Muscle of arm (tissue), 12 donors: ENCODE measurements around the gene INPP5J. TPM values are rescaled to one million over a fixed set of nuclear protein-coding genes. Genes with fewer than 3 reads are reported as not detected.

Experiments used
- DNase-seq: peaks from one replicate; pipeline ENCODE4 v3.0.0-alpha.2; 2013
- polyA plus RNA-seq, 12 donors: library from polyadenylated mRNA; unstranded; fragments of 120-200 nt; gene quantifications; one replicate each; pipeline ENCODE4 v1.2.1, GENCODE V29; 2013; ENCODE audit not compliant: insufficient read length in 12 of 12

INPP5J gene
- polyA plus RNA-seq, 12 donors: 0.31 to 1.8 (median 1.1) TPM; not detected in 2

DNA sequence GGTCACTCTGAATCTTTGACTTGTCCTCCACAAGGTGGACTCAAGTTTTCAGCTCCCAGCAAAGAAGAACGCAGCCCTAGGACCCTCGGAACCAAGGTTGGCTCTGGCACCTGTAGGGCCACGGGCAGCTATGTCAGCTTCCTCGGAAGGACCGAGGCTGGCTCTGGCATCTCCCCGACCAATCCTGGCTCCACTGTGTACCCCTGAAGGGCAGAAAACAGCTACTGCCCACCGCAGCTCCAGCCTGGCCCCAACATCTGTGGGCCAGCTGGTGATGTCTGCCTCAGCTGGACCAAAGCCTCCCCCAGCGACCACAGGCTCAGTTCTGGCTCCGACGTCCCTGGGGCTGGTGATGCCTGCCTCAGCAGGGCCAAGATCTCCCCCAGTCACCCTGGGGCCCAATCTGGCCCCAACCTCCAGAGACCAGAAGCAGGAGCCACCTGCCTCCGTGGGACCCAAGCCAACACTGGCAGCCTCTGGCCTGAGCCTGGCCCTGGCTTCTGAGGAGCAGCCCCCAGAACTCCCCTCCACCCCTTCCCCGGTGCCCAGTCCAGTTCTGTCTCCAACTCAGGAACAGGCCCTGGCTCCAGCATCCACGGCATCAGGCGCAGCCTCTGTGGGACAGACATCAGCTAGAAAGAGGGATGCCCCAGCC is 2.2 kb downstream of the INPP5J start:
- DNase-seq: no peak

DNA sequence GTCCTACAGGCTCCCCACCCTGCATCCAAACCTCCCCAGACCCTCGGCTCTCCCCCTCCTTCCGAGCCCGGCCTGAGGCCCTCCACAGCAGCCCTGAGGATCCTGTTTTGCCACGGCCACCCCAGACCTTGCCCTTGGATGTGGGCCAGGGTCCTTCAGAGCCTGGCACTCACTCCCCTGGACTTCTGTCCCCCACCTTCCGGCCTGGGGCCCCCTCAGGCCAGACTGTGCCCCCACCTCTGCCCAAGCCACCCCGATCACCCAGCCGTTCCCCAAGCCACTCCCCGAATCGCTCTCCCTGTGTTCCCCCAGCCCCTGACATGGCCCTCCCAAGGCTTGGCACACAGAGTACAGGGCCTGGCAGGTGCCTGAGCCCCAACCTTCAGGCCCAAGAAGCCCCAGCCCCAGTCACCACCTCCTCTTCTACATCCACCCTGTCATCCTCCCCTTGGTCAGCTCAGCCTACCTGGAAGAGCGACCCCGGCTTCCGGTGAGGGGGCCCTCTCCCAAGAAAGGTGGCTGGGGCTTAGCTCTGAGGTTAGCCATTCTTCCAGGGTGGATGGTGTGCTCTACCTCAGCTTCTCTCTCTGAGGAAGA is 2.9 kb downstream of the INPP5J start:
- DNase-seq: no peak

DNA sequence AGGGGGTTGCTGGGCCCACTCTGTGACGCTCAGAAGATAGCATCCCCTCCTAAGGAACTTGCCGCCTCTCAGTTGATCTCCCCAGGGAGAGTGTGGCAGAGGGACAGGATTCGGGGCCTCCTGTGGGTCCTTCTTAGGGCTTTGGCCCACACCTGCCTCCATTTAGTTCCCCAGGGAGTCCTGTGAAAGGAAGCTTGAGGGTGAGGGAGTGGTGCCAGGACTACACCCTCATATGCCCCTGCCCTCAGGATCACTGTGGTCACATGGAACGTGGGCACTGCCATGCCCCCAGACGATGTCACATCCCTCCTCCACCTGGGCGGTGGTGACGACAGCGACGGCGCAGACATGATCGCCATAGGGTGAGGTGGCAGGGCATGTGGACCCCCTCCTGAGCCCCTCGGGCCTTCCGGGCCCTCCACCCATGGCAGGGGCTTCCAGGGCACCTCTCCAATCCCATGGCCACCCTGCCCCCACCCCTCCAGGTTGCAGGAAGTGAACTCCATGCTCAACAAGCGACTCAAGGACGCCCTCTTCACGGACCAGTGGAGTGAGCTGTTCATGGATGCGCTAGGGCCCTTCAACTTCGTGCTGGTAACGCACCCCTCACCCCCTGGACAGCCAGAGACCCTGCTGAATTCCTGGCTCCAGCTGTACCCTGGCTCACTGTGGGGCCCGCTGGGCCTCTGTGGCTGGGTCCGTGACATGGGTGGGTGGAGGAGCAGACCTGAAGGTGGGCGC is 3.5 kb downstream of the INPP5J start:
- DNase-seq: no peak

DNA sequence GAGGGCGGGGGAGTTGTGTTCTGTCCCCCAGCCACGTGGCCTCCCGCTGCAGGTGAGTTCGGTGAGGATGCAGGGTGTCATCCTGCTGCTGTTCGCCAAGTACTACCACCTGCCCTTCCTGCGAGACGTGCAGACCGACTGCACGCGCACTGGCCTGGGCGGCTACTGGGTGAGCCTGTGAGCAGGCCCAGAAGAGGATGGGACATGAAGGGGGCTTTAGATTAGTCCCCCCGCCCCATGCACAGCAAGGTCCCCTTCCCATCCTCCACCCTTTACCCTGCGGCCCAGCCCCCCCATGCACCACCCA is 4.1 kb downstream of the INPP5J start:
- DNase-seq: no peak

DNA sequence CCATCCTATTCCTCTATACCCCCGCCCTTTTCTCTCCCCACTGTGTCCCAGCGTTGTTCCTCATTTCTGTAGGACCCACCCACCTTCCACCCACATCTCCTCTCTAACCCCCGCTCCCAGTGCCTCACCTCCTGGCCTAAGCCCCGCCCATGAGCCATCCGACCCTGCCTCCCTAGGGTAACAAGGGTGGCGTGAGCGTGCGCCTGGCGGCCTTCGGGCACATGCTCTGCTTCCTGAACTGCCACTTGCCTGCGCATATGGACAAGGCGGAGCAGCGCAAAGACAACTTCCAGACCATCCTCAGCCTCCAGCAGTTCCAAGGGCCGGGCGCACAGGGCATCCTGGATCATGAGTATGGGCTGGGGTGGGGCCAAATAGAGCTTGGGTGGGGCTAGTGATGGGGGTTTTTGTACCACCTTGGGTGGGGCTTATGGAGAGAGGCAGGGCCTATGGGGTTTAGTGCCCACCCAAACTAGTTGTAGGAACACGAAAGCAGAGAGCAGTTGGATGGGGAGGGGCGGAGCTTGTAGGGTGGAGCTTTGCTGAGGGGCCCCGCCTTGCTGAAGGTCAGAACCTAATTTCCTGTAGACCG is 4.5 kb downstream of the INPP5J start:
- DNase-seq: no peak

DNA sequence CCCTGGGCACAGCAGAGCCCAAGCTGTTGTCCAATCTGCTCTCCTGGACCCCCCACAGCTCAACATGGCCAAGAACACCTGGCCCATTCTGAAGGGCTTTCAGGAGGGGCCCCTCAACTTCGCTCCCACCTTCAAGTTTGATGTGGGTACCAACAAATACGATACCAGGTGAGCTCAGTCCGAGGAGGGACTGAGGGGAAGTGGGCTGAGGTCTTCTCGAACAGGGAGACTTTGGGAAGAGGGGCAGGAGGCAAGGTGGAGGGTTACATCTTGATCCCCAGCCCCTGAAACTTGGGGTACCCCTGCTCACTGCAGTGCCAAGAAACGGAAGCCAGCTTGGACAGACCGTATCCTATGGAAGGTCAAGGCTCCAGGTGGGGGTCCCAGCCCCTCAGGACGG is 5.4 kb downstream of the INPP5J start:
- DNase-seq: no peak

DNA sequence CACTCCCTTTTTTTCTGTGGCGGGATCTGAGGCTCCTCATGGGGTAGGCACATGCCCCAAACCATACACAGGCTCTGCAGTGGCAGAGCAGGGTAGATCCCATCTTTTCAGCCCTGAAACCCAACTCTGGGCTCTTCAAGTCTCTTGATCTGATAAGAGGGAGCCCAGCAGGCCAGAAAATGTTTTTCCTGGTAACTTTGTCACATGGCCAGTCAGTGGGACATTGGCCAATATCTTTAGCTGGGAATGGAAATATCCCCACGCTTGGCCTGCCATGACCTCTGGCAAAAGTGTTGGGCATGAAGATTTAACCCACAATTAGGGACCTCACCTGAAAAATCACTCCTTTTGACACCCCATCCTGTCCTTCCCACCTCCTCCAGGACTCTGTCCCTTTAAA is 8.1 kb downstream of the INPP5J start:
- DNase-seq: no peak

DNA sequence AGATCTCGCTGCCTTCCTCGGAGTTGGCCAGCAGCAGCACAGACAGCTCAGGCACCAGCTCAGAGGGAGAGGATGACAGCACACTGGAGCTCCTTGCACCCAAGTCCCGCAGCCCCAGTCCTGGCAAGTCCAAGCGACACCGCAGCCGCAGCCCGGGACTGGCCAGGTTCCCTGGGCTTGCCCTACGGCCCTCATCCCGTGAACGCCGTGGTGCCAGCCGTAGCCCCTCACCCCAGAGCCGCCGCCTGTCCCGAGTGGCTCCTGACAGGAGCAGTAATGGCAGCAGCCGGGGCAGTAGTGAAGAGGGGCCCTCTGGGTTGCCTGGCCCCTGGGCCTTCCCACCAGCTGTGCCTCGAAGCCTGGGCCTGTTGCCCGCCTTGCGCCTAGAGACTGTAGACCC is 11.1 kb downstream of the INPP5J start:
- no peak for DNase-seq

DNA sequence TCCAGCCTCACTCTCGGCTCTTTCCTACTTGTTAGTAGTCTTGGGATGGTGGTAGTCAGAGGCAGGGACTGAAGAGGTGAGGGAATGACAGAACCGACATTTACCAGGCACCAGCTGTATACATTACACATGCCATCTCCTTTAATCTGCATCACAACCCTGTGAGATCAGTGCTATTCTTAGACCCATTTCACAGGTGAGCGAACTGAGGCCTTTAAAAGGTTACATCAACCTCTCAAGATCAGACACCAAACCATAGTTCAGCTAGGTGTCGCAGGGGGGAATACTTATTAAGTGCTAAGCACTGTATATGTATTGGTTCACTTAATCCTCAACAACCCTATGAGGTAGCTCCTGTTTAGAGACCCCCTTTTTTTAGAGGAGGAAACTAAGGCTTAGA is 11.9 kb downstream of the INPP5J start:
- no peak for DNase-seq

DNA sequence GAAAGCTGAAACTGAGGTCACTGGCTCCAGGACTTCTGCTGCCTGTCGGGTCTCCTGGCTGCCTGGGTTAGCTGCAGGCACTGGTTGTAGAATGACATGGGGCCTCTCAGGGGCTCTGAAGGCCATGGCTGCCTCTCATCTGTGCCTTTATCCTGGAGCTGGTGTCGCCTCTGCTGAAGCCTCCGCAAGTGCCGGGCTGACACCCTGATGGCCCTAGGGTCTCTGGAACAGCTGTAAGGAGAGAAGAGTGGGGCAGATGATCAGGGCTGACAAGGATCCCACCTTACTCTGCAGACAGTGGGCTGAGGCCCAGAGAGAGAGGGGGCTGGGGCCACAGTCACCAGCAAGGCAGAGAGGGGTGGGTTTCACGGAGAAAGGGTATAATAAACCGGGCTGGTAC is 12.9 kb downstream of the INPP5J start:
- DNase-seq: no peak

DNA sequence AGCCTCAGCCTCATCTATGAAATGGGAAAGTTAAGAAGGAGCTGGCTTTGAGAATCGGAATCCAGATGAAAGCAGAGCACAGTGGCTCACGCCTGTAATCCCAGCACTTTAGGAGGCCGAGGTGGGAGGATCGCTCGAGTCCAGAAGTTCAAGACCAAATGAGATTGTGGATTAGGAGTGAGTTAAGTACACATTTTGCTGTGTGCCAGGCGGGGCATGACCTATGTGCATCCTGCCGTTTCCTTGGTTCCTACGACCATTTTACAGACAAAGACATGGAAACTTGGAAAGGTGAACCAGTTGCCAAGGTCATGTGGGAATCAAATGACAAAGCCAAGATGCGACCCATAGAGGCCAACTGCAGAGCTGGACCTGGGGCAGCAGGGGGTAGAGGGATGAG is 13.4 kb downstream of the INPP5J start:
- no peak for DNase-seq

DNA sequence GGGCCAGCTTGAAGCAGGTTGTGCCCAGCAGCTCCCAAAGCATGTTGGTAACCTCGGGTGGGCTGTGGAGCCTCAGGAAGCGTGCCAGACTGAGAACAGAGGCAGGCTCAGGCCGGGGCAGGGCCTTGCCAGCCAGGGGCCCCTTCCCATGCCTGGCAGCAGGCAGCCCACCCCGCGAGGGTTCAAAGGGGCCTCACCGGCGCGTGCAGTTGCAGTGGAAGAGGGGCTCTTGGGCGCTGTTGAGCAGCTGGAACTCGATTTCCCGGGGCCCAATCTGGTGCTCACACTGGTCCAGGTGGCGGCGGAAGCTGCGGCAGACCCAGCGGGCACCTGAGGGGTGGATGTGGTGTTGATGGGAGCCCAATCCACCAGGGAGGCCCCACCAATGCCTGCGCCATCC is 13.9 kb downstream of the INPP5J start:
- no peak for DNase-seq

DNA sequence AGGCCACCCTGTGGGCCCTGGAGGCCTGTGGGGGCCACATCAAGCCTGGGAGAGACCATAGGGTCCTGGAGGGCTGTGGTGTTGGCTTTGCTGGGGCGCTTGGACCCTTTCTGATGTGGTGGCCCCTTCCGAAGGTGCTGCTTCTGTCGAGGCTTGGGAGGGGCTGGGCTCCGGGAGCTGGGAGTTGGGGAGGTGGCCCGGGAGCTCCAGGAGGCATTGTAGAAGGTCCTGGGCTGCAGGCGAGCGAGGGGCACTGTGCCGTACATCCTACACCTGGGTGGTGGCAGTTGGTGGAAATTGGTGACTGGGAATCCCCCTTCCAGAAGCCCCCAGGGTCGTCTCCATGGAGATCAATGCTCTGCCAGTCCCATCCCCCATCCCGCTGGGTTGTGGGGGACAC is 15.0 kb downstream of the INPP5J start:
- no peak for DNase-seq

DNA sequence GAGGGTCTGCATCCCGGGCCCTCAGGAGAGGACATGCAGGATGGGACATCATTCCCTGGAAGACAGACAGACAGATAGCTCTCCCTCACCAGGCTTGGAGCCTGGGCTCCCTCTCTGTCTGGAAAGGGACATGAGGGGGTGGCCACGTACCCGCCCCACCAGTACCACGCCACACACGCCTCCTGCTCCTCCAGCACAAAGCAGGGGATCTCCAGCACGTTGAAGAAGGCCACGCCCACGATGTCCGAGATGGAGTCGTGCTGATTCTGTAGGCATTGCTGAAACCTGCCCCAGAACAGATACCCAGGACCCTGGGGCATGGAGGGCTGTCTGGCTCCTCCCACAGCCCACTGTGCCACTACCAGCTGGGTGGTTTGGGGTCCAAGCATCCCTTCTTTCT is 15.4 kb downstream of the INPP5J start:
- DNase-seq: no peak

DNA sequence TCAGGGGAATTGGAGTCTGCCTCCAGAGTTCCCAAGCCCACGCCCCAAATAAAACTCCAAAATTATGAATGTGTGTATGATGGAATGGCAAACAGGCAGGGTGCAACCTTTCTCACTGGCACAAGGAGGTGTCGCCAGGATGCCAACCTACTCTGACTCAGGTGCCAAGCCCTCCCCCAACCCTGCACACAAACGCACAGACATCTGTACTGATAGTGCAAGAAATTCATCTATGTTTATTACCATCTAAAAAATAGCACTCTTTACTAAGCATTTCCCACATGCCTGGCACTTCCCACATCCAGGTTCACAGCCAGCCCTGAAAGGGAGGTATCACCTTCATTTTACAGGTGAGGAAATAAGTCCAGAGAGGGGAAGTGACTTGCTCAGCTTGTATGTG is 16.3 kb downstream of the INPP5J start:
- no peak for DNase-seq

DNA sequence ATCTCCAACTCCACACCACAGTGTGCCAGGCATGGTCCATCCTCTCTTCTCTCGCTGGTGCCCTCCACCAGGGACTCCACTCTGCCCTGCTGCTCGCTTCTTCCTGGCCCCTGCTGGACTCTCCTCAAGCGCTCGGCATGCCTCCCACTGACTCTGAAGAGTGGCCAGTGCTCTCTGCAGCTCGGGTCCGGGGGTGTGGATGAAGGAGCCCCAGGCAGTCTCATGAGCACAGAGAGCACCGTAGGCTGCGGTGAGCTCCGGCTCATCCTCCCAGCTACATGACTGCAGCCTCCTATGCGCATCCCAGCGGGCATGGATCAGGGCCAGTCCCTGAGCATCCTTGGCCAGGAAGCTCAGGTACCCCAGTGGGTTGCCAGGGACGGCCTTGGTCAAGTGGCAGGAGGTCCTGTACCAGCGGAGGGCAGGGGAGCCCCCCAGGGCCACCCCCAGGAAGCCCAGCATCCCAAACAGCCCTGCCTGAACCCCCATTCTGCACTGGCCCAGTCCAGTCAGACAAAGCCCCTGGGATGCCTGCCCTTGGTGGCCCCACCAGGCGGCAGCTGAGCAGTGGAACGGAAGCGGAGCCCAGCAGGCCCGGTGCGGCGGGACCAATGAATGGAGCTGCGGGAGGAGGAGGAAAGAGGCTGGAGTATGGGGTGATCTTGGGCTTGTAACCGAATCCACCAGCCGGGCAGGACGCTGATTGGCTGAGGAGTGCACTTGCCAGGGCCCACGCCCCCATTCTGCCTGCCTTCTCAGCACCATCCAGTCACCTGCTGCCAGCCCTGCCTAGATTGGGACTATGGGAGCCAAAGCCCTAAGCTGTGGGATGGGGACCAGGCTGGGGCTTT is 17.3 kb downstream of the INPP5J start, which contains the start of gene PLA2G3:
Gene PLA2G3 (minus strand): TSS at position 643 of the 851 bp plus-strand sequence. CDS start 154 bp downstream, at position 489.
- DNase-seq: no peak

DNA sequence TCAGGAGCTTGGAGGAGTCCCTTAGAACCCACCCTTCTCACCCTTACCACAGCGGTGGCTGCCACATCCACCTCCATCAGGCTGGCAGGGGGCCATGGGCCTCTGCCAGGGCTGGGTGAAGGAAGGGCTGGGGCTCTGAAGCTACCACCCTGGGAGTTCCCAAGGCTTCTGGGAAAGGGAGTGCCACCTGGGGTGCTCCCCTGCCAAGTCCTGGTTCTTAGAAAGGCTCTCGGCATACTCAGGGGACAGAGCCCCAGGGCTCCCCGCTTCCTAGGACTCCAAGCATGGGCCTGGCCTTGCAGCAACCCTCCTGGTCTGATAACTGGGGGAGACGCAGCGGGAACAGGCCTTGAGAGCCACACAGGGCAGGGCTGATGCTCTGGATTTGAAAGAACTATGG is 18.0 kb downstream of the INPP5J start:
- no peak for DNase-seq

DNA sequence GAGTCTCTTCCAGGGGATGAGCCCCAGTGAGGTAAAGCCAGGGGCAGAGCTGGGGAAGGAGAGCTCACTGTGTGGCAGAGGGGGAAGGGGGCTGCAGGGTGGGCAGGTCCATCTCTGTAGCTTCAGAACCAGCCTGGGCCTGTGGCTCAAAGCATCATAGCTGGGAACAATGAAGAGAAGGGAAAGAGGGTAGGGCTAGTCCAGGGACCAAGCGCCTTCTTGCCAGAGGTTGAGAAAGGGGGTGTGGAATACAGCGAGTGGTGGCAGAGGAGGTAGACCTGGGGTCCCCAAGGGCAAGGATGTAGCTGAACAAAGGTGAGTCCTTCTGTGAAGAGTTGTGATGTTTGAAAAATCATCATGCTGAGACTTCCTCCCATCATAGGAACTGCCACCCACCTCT is 18.8 kb downstream of the INPP5J start:
- DNase-seq: no peak

DNA sequence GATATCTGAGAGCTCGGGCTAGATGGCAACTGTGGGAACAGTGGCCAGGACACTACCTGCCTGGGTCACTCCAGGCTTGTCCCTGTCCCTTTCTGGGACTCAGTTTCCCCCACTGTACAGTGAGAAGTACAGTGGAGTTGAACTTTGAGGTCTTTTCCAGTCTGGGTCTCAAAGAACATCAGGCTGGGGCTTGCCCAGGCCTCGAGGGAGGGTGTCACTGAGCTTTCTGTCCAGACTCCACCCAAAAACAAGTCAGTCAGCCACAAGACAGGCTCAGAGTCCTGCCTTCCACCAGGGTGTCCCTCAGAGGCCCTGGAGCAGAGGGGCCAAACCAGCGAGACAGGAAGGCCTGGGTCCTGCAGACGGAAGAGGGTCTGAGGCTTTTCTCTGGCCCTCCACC is 19.5 kb downstream of the INPP5J start:
- no peak for DNase-seq

DNA sequence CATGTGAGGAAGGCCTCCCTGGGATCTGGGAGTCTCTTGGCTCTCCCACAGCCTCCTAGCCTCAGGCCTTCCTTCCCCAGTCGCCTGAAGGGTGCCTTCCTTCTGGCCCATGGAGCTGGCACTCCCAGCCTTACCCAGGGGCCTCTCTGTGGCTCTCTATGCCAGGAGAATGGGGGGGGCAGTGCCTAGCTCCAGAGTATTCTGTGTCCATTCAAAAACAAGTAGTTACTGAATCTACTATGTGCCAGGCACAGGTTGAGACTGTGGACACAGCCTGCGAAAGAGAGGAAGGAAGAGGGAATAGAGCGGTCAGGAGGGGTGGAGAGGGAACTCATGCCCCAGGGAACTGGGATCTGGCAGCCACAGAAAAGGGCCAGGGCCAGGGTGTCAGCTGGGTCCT is 20.3 kb downstream of the INPP5J start:
- no peak for DNase-seq

DNA sequence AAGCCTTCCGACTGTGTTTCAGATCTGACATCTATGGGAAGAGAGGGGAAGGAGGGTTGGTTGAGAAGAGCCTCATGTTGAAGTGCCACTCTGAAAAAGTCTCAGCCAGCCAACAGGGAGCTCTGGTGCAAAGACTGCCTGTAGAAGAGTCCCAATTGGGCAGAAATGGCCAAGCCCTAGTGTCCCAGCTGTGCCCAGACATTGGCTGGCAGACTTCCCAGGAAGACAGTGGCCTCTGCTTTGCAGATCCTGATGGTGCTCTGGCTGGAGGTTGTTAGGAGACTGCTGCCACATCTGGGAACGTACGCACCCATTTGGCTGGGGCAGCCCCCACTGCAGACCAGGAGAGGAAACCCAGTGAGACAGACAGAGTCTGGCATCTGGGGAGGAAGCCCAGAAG is 20.8 kb downstream of the INPP5J start:
- DNase-seq: no peak

DNA sequence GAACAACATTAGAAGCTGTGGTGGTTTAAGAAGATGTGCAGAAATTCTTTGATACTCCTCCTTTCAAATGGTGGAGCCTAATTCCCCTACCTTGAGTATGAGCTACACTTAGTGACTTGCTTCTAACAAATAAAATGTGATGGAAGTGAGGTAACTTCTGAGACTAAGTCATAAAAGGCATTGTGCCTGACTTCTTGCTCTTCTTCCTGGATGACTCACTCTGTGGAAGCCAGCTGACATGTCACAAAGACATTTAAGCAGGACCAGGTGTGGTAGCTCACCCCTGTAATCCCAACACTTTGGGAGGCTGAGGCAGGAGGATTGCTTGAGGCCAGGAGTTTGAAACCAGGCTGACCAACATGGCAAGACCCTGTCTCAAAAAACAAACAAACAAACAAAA is 21.5 kb downstream of the INPP5J start:
- DNase-seq: no peak
